GM21576 (cell line): ENCODE results near the gene TMTC4.
A peak's percentile ranks its signal among the peaks of the same experiment; 100 is the strongest.
"Not testable (repeated sequence)": the region's sequence is repeated elsewhere in the genome, so short reads cannot be mapped to it uniquely, and the experiment has no call there.

Source experiments
- ATAC-seq: cut with Tn5 transposase; IDR thresholded peaks from one replicate; pipeline ENCODE4 v1.9.1; 2021; ENCODE audit warnings: mild to moderate bottlenecking, moderate library complexity; ENCODE audit not compliant: unreplicated experiment

TMTC4 gene

GRCh38 chr13:100633461-100633860 lies 41.1 kb downstream of the TMTC4 start:
- ATAC-seq, result no peak

GRCh38 chr13:100630555-100630954 lies 44.0 kb downstream of the TMTC4 start:
- ATAC-seq, result no peak

GRCh38 chr13:100627120-100627519 lies 47.5 kb downstream of the TMTC4 start:
- no peak for ATAC-seq

GRCh38 chr13:100625447-100625846 lies 49.1 kb downstream of the TMTC4 start:
- no peak for ATAC-seq

- ATAC-seq, result no peak
Measured at GRCh38 chr13:100620792-100621191, 53.8 kb downstream of the TMTC4 start.

- no peak for ATAC-seq
Measured at GRCh38 chr13:100619940-100620339, 54.7 kb downstream of the TMTC4 start.

GRCh38 chr13:100618897-100619296 lies 55.7 kb downstream of the TMTC4 start:
- not testable (repeated sequence) for ATAC-seq

GRCh38 chr13:100613031-100613430 lies 61.6 kb downstream of the TMTC4 start:
- no peak for ATAC-seq

GRCh38 chr13:100611678-100612492 lies 62.7 kb downstream of the TMTC4 start:
- ATAC-seq, result no peak

GRCh38 chr13:100610391-100611347 lies 63.9 kb downstream of the TMTC4 start:
- peak; percentile 32 for ATAC-seq

- peak; percentile 93 for ATAC-seq
Measured at GRCh38 chr13:100608906-100609305, 65.7 kb downstream of the TMTC4 start.

GRCh38 chr13:100608489-100608888 lies 66.1 kb downstream of the TMTC4 start:
- no peak for ATAC-seq

- ATAC-seq, result no peak
Measured at GRCh38 chr13:100604918-100605710, 69.5 kb downstream of the TMTC4 start.

GRCh38 chr13:100602493-100603111 lies 72.0 kb downstream of the TMTC4 start:
- no peak for ATAC-seq

- no peak for ATAC-seq
Measured at GRCh38 chr13:100601716-100602115, 72.9 kb downstream of the TMTC4 start.

GRCh38 chr13:100600915-100601314 lies 73.7 kb downstream of the TMTC4 start:
- ATAC-seq, result no peak

- ATAC-seq, result no peak
Measured at GRCh38 chr13:100600461-100600860, 74.1 kb downstream of the TMTC4 start.

- no peak for ATAC-seq
Measured at GRCh38 chr13:100597253-100597652, 77.3 kb downstream of the TMTC4 start.

- no peak for ATAC-seq
Measured at GRCh38 chr13:100596516-100596915, 78.1 kb downstream of the TMTC4 start.

GRCh38 chr13:100594731-100595130 lies 79.9 kb downstream of the TMTC4 start:
- no peak for ATAC-seq
